H1 (cell line): ENCODE data around the gene C1QA. TPM values are rescaled to one million over a fixed set of nuclear protein-coding genes. Genes with fewer than 3 reads are reported as not detected.

Source experiments
- HDAC2 ChIP-seq, 2 experiments: fragments of 300-600 bp in 1 of 2; sonication (generic) in 1 of 2; IDR thresholded peaks; 2 replicates each; pipeline ENCODE4 v1.6.1; 2011 to 2012; ENCODE audit warnings: low read depth in 2 of 2, low read length in 2 of 2, mild to moderate bottlenecking in 2 of 2, moderate library complexity in 2 of 2, borderline replicate concordance in 1 of 2, inconsistent platforms in 1 of 2
- JUN ChIP-seq: IDR thresholded peaks from 2 replicates; pipeline ENCODE4 v1.6.1; 2011; ENCODE audit warnings: low read depth, mild to moderate bottlenecking, improper control_type of control experiment, low read length
- JUND ChIP-seq: IDR thresholded peaks from 2 replicates; pipeline ENCODE4 v1.6.1; 2011; ENCODE audit warnings: mild to moderate bottlenecking, improper control_type of control experiment, low read length
- polyA plus RNA-seq, 7 experiments: library from polyadenylated mRNA; depleted of rRNA in 3 of 7; stranded (reverse) in 5 of 7; unstranded in 2 of 7; fragments of >200 nt in 5 of 7; fragments of 200-250 nt in 2 of 7; gene quantifications; 1 replicate in 5 of 7; 2 replicates in 1 of 7; 4 replicates in 1 of 7; pipeline versions ENCODE4 v1.2.1 to v1.2.3, GENCODE V29; 2011 to 2013; ENCODE audit warnings: missing spikeins in 2 of 7, mixed read lengths in 2 of 7
- total RNA-seq: library from RNA; stranded (reverse); fragmentation: NEBNext Ultra II Directional; extraction: Animal tissue kit (Norgen Biotek cat#: 25700); gene quantifications from 2 replicates; pipeline ENCODE4 v1.2.1, GENCODE V29; 2021

Gene C1QA
- total and polyA plus RNA-seq, 2 of the 8 experiments (the other 6 are each of a cell fraction or from before 2014, with no cell fraction given): not detected

DNA sequence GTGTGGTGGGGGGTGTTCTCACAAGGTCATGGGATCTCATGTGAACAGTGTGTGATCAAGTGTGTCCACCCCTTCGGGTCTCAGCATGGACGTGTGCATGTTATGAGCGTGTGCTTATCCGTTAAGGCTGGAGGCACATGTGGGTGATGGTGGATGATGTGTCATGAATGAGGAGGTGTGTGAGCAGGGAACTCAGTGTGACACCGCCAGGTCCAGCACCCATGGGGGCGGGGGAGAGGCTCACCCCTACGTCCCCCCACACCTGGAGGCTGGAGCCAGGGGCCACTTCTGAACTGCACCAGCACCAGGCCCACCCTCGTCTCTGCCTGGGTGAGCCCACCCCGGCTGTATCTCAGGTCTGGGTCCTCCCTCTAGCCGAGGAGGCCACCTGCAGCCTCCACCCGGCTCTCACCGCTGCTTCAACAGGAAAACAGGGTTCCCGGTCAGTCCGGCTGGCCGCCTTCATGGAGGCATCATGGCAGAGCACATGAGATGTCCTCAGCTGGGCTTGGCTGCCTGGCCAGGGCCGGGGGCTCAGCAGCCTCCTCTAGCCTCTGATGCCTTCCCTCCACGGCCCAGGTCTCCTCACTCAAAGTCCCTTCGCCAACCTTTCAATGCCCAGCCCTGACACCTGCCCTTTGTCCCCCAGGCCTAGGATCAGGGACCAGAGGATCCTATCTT lies 34.2 kb upstream of the C1QA start (continued):
- no peak for TF ChIP-seq HDAC2 (IDR thresholded peaks at IDR 0.05; ENCODE audit: borderline replicate concordance in 1 of 2, low read depth in 2 of 2, low read length in 2 of 2)
- no peak for TF ChIP-seq JUN
- TF ChIP-seq JUND: no peak
